Testis (tissue), 3 donors: ENCODE measurements around the gene NPEPPS. TPM values are rescaled to one million over a fixed set of nuclear protein-coding genes. Genes with fewer than 3 reads are reported as not detected.
A peak's percentile ranks its signal among the peaks of the same experiment; 100 is the strongest.
"Not testable (repeated sequence)": the region's sequence is repeated elsewhere in the genome, so short reads cannot be mapped to it uniquely, and the experiment has no call there.

Experiments
- DNase-seq: peaks from one replicate; pipeline ENCODE4 v3.0.0-alpha.2; 2019
- H3K27ac ChIP-seq, 2 donors: fragments of 200-600 bp; sonication (generic); one replicate each; pipeline ENCODE4 v1.5.1; 2019
- H3K27me3 ChIP-seq: fragments of 200-600 bp; sonication (generic); one replicate; pipeline ENCODE4 v1.5.1; 2019
- H3K36me3 ChIP-seq: fragments of 200-600 bp; sonication (generic); one replicate; pipeline ENCODE4 v1.5.1; 2017; ENCODE audit warnings: low read depth; ENCODE audit errors: missing control alignments
- H3K4me1 ChIP-seq: fragments of 200-600 bp; sonication (generic); one replicate; pipeline ENCODE4 v1.5.1; 2019
- H3K4me3 ChIP-seq, 2 donors: fragments of 200-600 bp; sonication (generic); one replicate each; pipeline ENCODE4 v1.5.1; 2017 to 2019
- H3K9me3 ChIP-seq: fragments of 200-600 bp; sonication (generic); one replicate; pipeline ENCODE4 v1.5.1; 2017
- WGBS, 2 donors: methylation state at CpG; one replicate each; pipeline ENCODE4 v1.1.5; 2018; 5-methylcytosine and 5-hydroxymethylcytosine counted together
- intact Hi-C: fragments of 100-400 bp; cut with DNase I; formaldehyde crosslinking; loops from one replicate; pipeline ENCODE4 v1.15.1; 2023; ENCODE audit warnings: low total_unique reads
- polyA plus RNA-seq: library from polyadenylated mRNA; stranded (reverse); fragments of 350-450 nt; fragmentation: Illumina TruSeq; extraction: RNeasy Lipid Tissue Mini Kit (QIAGEN cat#74804); gene quantifications from one replicate; pipeline ENCODE4 v1.2.3, GENCODE V29; 2014; ENCODE audit warnings: low read depth, low replicate concordance; ENCODE audit not compliant: insufficient read depth
- total RNA-seq, 2 donors: library from RNA; depleted of rRNA; stranded (reverse); fragments of >200 nt; gene quantifications; one replicate each; pipeline ENCODE4 v1.2.3, GENCODE V29; 2016

Gene NPEPPS
- total and polyA plus RNA-seq, 3 donors from 2014 or later, result 104 to 115 (median 108) TPM

GRCh38 chr17:47518880-47519279, 12.0 kb upstream of the NPEPPS start:
- H3K36me3 ChIP-seq, DNase-seq, H3K27me3 ChIP-seq, intact Hi-C loops, H3K9me3 ChIP-seq, H3K27ac ChIP-seq, H3K4me3 ChIP-seq, H3K4me1 ChIP-seq: not testable (repeated sequence)

GRCh38 chr17:47519365-47519764, 11.5 kb upstream of the NPEPPS start:
- H3K4me1 ChIP-seq, H3K9me3 ChIP-seq, H3K4me3 ChIP-seq, H3K27ac ChIP-seq, H3K27me3 ChIP-seq, H3K36me3 ChIP-seq, intact Hi-C loops, DNase-seq: not testable (repeated sequence)

GRCh38 chr17:47520279-47520678, 10.6 kb upstream of the NPEPPS start:
- H3K4me3 ChIP-seq, H3K36me3 ChIP-seq, H3K4me1 ChIP-seq, H3K27ac ChIP-seq, H3K9me3 ChIP-seq, H3K27me3 ChIP-seq, intact Hi-C loops, DNase-seq: not testable (repeated sequence)
- 57 to 58% methylated on average over 3 to 4 of the region's 4 CpGs for WGBS, 2 donors

- H3K27me3 ChIP-seq, H3K4me1 ChIP-seq, H3K27ac ChIP-seq, H3K4me3 ChIP-seq, H3K9me3 ChIP-seq, intact Hi-C loops, DNase-seq, H3K36me3 ChIP-seq: not testable (repeated sequence)
- WGBS, 2 donors, result 77 to 100% methylated on average over 1 of the region's 1 CpG
These were observed 9.5 kb upstream of the NPEPPS start for GRCh38 chr17:47521434-47521833.

GRCh38 chr17:47522341-47522740, 8.6 kb upstream of the NPEPPS start:
- H3K27me3 ChIP-seq, H3K9me3 ChIP-seq, H3K4me3 ChIP-seq, H3K27ac ChIP-seq, DNase-seq, H3K36me3 ChIP-seq, intact Hi-C loops, H3K4me1 ChIP-seq: not testable (repeated sequence)

- H3K27me3 ChIP-seq, H3K36me3 ChIP-seq, intact Hi-C loops, H3K9me3 ChIP-seq, DNase-seq, H3K4me1 ChIP-seq: not testable (repeated sequence)
- H3K4me3 ChIP-seq, result peak overlapping the region; percentile 67 to 76
- no CpG with 5 or more reads among the region's 61 CpGs for WGBS, 2 donors
- peak overlapping the region; percentile 79 to 91 for H3K27ac ChIP-seq
These were observed 419 bp downstream of the NPEPPS start for GRCh38 chr17:47531233-47531820.

GRCh38 chr17:47539085-47539484, 8.2 kb downstream of the NPEPPS start:
- DNase-seq, H3K4me3 ChIP-seq, H3K27ac ChIP-seq, H3K4me1 ChIP-seq, H3K27me3 ChIP-seq, H3K36me3 ChIP-seq, intact Hi-C loops, H3K9me3 ChIP-seq: not testable (repeated sequence)
- WGBS, 2 donors, result 74 to 77% methylated on average over 3 of the region's 3 CpGs

GRCh38 chr17:47541676-47542075, 10.8 kb downstream of the NPEPPS start:
- intact Hi-C loops, H3K9me3 ChIP-seq, DNase-seq, H3K4me3 ChIP-seq, H3K27ac ChIP-seq, H3K27me3 ChIP-seq, H3K36me3 ChIP-seq, H3K4me1 ChIP-seq: not testable (repeated sequence)
- 86 to 100% methylated on average over 2 of the region's 2 CpGs for WGBS, 2 donors

- H3K9me3 ChIP-seq, H3K27me3 ChIP-seq, intact Hi-C loops, H3K4me1 ChIP-seq, H3K4me3 ChIP-seq, DNase-seq, H3K27ac ChIP-seq, H3K36me3 ChIP-seq: not testable (repeated sequence)
- WGBS, 2 donors, result 92 to 94% methylated on average over 6 of the region's 6 CpGs
These were observed 13.4 kb downstream of the NPEPPS start for GRCh38 chr17:47544327-47544726.

GRCh38 chr17:47554733-47555132, 23.8 kb downstream of the NPEPPS start:
- intact Hi-C loops, H3K4me1 ChIP-seq, H3K4me3 ChIP-seq, H3K36me3 ChIP-seq, H3K27me3 ChIP-seq, H3K9me3 ChIP-seq, DNase-seq: not testable (repeated sequence)
- WGBS, 2 donors, result 47 to 58% methylated on average over 4 of the region's 4 CpGs
- H3K27ac ChIP-seq, result peak overlapping the region in 1 of 2 donors; percentile 64

GRCh38 chr17:47556108-47556507, 25.2 kb downstream of the NPEPPS start:
- intact Hi-C loops, H3K4me1 ChIP-seq, DNase-seq, H3K36me3 ChIP-seq, H3K27ac ChIP-seq, H3K4me3 ChIP-seq, H3K9me3 ChIP-seq, H3K27me3 ChIP-seq: not testable (repeated sequence)
- WGBS, 2 donors, result 70 to 84% methylated on average over 3 of the region's 3 CpGs

GRCh38 chr17:47560517-47561043, 29.7 kb downstream of the NPEPPS start:
- H3K36me3 ChIP-seq, H3K9me3 ChIP-seq, H3K27ac ChIP-seq, H3K4me3 ChIP-seq, H3K27me3 ChIP-seq, DNase-seq, intact Hi-C loops, H3K4me1 ChIP-seq: not testable (repeated sequence)
